OCI-LY1 (cell line): ENCODE results near the gene RASSF8.

Source experiments
- H2AFZ ChIP-seq: fragments of 200-600 bp; sonication (generic), shearing (Covaris generic); 2 replicates; pipeline ENCODE4 v1.6.0; 2014; ENCODE audit warnings: antibody characterized with exemption, mild to moderate bottlenecking, low read length
- H3F3A ChIP-seq: fragments of 200-600 bp; sonication (generic), shearing (Covaris generic); 2 replicates; pipeline ENCODE4 v1.6.0; 2014; ENCODE audit warnings: mild to moderate bottlenecking, antibody characterized with exemption, low read length, moderate library complexity; ENCODE audit not compliant: insufficient read depth
- H3K27ac ChIP-seq: fragments of 200-600 bp; sonication (generic); 2 replicates; pipeline ENCODE4 v1.5.1; 2014; ENCODE audit warnings: low read length, mixed run types, mild to moderate bottlenecking, low read depth; ENCODE audit not compliant: poor library complexity, severe bottlenecking
- H3K27me3 ChIP-seq: fragments of 200-600 bp; sonication (generic); 2 replicates; pipeline ENCODE4 v1.6.0; 2014; ENCODE audit warnings: antibody characterized with exemption, mild to moderate bottlenecking, low read length, moderate library complexity; ENCODE audit not compliant: insufficient read depth
- H3K36me3 ChIP-seq: fragments of 200-600 bp; sonication (generic); 2 replicates; pipeline ENCODE4 v1.6.1; 2014; ENCODE audit warnings: mild to moderate bottlenecking, antibody characterized with exemption, low read length, moderate library complexity, mixed read lengths; ENCODE audit not compliant: insufficient read depth
- H3K4me1 ChIP-seq: fragments of 200-600 bp; sonication (generic); 2 replicates; pipeline ENCODE4 v1.5.1; 2014; ENCODE audit warnings: mild to moderate bottlenecking, low read length, moderate library complexity; ENCODE audit not compliant: insufficient read depth, severe bottlenecking
- H3K4me2 ChIP-seq: fragments of 200-600 bp; sonication (generic), shearing (Covaris generic); 2 replicates; pipeline ENCODE4 v1.6.1; 2014; ENCODE audit warnings: low read length
- H3K4me3 ChIP-seq: fragments of 200-600 bp; sonication (generic); 2 replicates; pipeline ENCODE4 v1.5.1; 2014; ENCODE audit warnings: low read length, low read depth, mild to moderate bottlenecking, mixed read lengths; ENCODE audit not compliant: poor library complexity, severe bottlenecking
- H3K79me2 ChIP-seq: fragments of 200-600 bp; shearing (Covaris generic); 2 replicates; pipeline ENCODE4 v1.6.1; 2016; ENCODE audit warnings: mixed run types, low read length, mixed read lengths; ENCODE audit not compliant: insufficient read depth
- H3K9ac ChIP-seq: fragments of 200-600 bp; sonication (generic), shearing (Covaris generic); 2 replicates; pipeline ENCODE4 v1.6.1; 2014; ENCODE audit warnings: mild to moderate bottlenecking, low read length, mixed read lengths
- H3K9me2 ChIP-seq: fragments of 200-600 bp; sonication (generic), shearing (Covaris generic); 2 replicates; pipeline ENCODE4 v1.6.1; 2014; ENCODE audit warnings: low read depth, mild to moderate bottlenecking, low read length, mixed read lengths
- H3K9me3 ChIP-seq: fragments of 200-600 bp; shearing (Covaris generic); 2 replicates; pipeline ENCODE4 v1.6.1; 2014; ENCODE audit warnings: low read length, mixed read lengths
- H4K20me1 ChIP-seq: fragments of 200-600 bp; sonication (generic), shearing (Covaris generic); 2 replicates; pipeline ENCODE4 v1.6.0; 2016; ENCODE audit warnings: mild to moderate bottlenecking, low read length; ENCODE audit not compliant: insufficient read depth
- EZH2 ChIP-seq: fragments of 200-600 bp; sonication (generic), shearing (Covaris generic); IDR thresholded peaks from 2 replicates; pipeline ENCODE4 v1.8.0; 2017; ENCODE audit warnings: borderline replicate concordance, mixed run types, mild to moderate bottlenecking, antibody characterized with exemption, low read length, moderate library complexity, mixed read lengths
- TF ChIP-seq, protein P1 (sequence below): fragments of 200-600 bp; sonication (generic), shearing (Covaris generic); IDR thresholded peaks from 2 replicates; pipeline ENCODE4 v1.5.1; 2017; ENCODE audit warnings: mild to moderate bottlenecking, antibody characterized with exemption, low read length, moderate library complexity, mixed read lengths

RASSF8 gene

DNA sequence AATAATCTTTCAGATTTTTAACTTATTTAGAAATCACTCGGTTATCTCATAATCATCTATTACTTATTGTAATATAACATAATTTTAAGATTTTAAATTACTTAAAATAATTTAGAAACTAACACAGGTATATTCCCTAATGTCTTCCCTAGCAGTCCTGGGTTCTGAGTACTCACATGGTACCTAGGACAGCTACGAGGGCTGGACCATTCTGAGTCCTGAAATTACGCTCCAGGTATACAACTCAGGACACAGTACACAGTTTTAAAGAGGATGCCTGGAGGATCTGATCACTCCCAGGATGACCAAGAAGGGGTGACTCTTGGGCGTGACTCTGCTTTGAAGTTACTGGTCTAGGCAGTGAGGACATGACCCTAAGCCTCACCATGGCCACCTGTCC, 9.1 kb upstream of the RASSF8 start:
- H4K20me1 ChIP-seq: no peaks in the 10 kb centered on the region
- H3K36me3 ChIP-seq: no peaks in the 10 kb centered on the region
- H3K27ac ChIP-seq: no peak overlapping the region
- H3K4me2 ChIP-seq: no peak overlapping the region
- H2AFZ ChIP-seq: no peak overlapping the region
- H3K9ac ChIP-seq: no peak overlapping the region
- no peaks in the 10 kb centered on the region for H3K79me2 ChIP-seq
- H3K9me3 ChIP-seq: no peaks in the 10 kb centered on the region
- TF ChIP-seq, protein P1, sequence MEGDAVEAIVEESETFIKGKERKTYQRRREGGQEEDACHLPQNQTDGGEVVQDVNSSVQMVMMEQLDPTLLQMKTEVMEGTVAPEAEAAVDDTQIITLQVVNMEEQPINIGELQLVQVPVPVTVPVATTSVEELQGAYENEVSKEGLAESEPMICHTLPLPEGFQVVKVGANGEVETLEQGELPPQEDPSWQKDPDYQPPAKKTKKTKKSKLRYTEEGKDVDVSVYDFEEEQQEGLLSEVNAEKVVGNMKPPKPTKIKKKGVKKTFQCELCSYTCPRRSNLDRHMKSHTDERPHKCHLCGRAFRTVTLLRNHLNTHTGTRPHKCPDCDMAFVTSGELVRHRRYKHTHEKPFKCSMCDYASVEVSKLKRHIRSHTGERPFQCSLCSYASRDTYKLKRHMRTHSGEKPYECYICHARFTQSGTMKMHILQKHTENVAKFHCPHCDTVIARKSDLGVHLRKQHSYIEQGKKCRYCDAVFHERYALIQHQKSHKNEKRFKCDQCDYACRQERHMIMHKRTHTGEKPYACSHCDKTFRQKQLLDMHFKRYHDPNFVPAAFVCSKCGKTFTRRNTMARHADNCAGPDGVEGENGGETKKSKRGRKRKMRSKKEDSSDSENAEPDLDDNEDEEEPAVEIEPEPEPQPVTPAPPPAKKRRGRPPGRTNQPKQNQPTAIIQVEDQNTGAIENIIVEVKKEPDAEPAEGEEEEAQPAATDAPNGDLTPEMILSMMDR: no peak
- TF ChIP-seq EZH2: no peak
- H3K9me2 ChIP-seq: no peaks in the 10 kb centered on the region
- H3K4me1 ChIP-seq: no peaks in the 10 kb centered on the region
- H3K27me3 ChIP-seq: no peaks in the 10 kb centered on the region
- H3F3A ChIP-seq: no peaks in the 10 kb centered on the region
- H3K4me3 ChIP-seq: no peak overlapping the region

DNA sequence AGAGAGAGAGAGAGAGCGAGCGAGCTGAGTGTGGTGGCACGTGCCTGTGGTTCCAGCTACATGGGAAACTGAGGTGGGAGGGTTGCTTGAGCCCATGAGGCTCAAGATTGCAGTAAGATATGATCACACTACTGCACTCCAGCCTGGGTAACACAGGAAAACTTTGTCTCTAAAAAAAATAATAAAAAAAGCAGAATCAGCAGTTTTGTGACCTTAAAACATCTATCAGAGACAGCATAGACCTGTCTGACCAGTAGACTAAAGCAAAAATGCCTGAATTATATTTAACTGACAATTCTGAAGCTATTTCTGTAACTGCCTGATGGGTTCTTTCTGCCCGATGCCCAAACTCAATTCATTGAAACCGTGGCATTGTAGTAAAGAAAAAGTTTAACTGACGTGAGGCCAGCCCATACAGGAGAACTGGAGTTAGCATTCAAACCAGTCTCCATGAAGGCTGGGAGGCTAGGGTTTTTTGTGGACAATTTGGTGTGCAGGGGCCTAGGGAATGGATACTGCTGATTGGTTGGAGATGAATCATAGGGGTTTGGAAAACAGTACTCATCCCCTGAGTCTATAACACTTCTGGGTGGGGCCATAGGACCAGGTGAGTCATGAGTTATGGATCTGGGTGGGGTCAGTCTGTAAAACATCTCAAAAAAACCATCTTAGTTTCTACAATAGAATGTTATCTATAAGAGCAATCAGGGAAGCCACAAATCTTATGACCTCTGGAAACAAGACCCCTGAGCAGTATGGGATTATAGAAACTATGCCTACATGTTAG, 8.0 kb upstream of the RASSF8 start:
- Histone ChIP-seq H4K20me1 (no peaks in the 10 kb centered on the region), H3K27ac (no peak overlapping the region), H3K9ac (no peak overlapping the region), H3K4me1 (no peaks in the 10 kb centered on the region), H3K4me2 (no peak overlapping the region), H3K79me2 (no peaks in the 10 kb centered on the region), H3K9me2 (no peaks in the 10 kb centered on the region), H3K9me3 (no peaks in the 10 kb centered on the region), H2AFZ (no peak overlapping the region), H3K27me3 (no peaks in the 10 kb centered on the region), H3K4me3 (no peak overlapping the region), H3F3A (no peaks in the 10 kb centered on the region), H3K36me3 (no peaks in the 10 kb centered on the region)
- TF ChIP-seq EZH2: no peak
- TF ChIP-seq, protein P1: no peak

DNA sequence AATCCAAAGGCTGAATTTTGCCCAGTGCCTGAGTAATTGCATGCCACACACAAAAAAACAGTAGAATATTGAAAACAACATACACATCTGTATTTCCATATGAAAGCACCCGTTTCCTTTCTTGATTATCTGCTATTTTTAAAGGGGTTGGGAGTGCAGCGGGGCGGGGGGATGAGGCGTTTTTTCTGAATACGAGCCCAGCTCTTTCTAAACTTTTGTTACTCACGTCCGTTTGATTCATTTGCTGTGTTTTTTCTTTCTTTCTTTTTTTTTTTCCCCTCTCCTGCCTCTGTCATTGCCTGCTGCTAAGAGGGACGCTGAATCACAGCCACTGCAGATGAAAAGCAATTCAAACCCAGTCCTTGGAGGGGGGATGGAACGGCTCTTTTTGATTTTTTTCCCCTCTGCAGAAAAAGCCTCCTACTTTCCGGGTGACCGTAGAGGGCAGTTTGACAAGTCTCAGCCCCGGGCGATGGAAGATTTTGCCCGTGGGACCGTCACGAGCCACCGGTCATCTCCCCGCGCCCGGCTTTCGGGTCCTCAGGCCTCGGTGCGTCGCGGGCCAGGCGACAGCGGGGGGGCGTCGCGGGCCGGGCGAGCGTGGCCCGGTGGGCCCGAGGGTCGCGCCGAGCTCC, 572 bp upstream of the RASSF8 start:
- Histone ChIP-seq H3K27ac (no peak overlapping the region), H3F3A (no peaks in the 10 kb centered on the region), H2AFZ (no peak overlapping the region), H3K4me3 (peak overlapping the region; percentile 59), H3K27me3 (no peaks in the 10 kb centered on the region; the same call in 1 of the 2 replicates), H3K4me2 (peak overlapping the region; percentile 69), H3K9me3 (no peaks in the 10 kb centered on the region), H3K36me3 (no peaks in the 10 kb centered on the region), H3K9ac (peak overlapping the region; percentile 39; the same call in 1 of the 2 replicates), H3K4me1 (no peaks in the 10 kb centered on the region), H3K79me2 (no peaks in the 10 kb centered on the region), H4K20me1 (no peaks in the 10 kb centered on the region), H3K9me2 (no peaks in the 10 kb centered on the region)
- TF ChIP-seq, protein P1: no peak
- no peak for TF ChIP-seq EZH2
